Heart left ventricle (tissue), 13 donors: ENCODE measurements around the gene GLT8D1.
"Not testable (repeated sequence)": the region's sequence is repeated elsewhere in the genome, so short reads cannot be mapped to it uniquely, and the experiment has no call there.

Source experiments
- POLR2A ChIP-seq, 2 donors: fragments of 450-650 bp; IDR thresholded peaks; one replicate each; pipeline ENCODE4 v1.6.1; 2017; ENCODE audit warnings: antibody characterized with exemption in 2 of 2, mild to moderate bottlenecking in 2 of 2, moderate library complexity in 2 of 2
- TF ChIP-seq, protein P1 (sequence below), 12 donors: fragments of 200-600 bp; sonication (generic) in 4 of 12; IDR thresholded peaks; one replicate each; pipeline versions ENCODE4 v1.5.0 to v1.8.0; 2018 to 2022; ENCODE audit warnings: antibody characterized with exemption in 12 of 12, mild to moderate bottlenecking in 5 of 12
- donor health status: ischemic (EF 13 %, LVEDD 7.1; RV severe dilation, severe dysfunction).
- donor health status: DM: no; HTN: yes; CAD: no.
- donor health status: DM: no; HTN: no; CAD: no.
- donor health status: ischemic (EF 25% LVEDD 6.9; RV normal size, moderate dysfunction).
- donor health status: ischemic (EF 25% LVEDD 5.7; RV mildly dilated, moderate dysfunction).
- donor health status: ischemic (EF 35%, LVEDD 5.7; RV mildly dilated, moderate dysfunction).
- donor health status: nonischemic (EF 11% LVEDD 7.7; RV severe dilation, severe dysfunction).
- donor health status: DM: yes; HTN: yes; CAD: no.
- donor health status: PGD.
- donor health status: ischemic (EF 29% LVEDD 5.4; RV normal size, mild dysfunction).
- donor health status: nonischemic (EF 23%, LVEDD 6.1; RV moderate dilation, normal function).

DNA sequence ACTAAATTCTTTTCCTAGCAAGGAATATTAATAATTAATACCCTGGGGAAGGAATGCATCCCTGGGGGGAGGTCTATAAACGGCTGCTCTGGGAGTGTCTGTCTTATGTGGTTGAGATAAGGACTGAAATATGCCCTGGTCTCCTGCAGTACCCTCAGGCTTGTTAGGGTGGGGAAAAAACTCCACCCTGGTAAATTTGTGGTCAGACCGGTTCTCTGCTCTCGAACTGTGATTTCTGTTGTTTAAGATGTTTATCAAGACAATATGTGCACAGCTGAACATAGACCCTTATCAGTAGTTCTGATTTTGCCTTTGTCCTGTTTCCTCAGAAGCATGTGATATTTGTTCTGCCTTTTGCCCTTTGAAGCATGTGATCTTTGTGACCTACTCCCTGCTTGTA, 23.2 kb upstream of the GLT8D1 start:
- TF ChIP-seq, protein P1, sequence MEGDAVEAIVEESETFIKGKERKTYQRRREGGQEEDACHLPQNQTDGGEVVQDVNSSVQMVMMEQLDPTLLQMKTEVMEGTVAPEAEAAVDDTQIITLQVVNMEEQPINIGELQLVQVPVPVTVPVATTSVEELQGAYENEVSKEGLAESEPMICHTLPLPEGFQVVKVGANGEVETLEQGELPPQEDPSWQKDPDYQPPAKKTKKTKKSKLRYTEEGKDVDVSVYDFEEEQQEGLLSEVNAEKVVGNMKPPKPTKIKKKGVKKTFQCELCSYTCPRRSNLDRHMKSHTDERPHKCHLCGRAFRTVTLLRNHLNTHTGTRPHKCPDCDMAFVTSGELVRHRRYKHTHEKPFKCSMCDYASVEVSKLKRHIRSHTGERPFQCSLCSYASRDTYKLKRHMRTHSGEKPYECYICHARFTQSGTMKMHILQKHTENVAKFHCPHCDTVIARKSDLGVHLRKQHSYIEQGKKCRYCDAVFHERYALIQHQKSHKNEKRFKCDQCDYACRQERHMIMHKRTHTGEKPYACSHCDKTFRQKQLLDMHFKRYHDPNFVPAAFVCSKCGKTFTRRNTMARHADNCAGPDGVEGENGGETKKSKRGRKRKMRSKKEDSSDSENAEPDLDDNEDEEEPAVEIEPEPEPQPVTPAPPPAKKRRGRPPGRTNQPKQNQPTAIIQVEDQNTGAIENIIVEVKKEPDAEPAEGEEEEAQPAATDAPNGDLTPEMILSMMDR (IDR thresholded peaks at IDR 0.05), result not testable (repeated sequence)
- not testable (repeated sequence) for TF ChIP-seq POLR2A (IDR thresholded peaks at IDR 0.05)
